Measurements from ENCODE around the gene ZBTB38. TPM values are rescaled to one million over a fixed set of nuclear protein-coding genes. Genes with fewer than 3 reads are reported as not detected.

The ZBTB38 gene, protein sequence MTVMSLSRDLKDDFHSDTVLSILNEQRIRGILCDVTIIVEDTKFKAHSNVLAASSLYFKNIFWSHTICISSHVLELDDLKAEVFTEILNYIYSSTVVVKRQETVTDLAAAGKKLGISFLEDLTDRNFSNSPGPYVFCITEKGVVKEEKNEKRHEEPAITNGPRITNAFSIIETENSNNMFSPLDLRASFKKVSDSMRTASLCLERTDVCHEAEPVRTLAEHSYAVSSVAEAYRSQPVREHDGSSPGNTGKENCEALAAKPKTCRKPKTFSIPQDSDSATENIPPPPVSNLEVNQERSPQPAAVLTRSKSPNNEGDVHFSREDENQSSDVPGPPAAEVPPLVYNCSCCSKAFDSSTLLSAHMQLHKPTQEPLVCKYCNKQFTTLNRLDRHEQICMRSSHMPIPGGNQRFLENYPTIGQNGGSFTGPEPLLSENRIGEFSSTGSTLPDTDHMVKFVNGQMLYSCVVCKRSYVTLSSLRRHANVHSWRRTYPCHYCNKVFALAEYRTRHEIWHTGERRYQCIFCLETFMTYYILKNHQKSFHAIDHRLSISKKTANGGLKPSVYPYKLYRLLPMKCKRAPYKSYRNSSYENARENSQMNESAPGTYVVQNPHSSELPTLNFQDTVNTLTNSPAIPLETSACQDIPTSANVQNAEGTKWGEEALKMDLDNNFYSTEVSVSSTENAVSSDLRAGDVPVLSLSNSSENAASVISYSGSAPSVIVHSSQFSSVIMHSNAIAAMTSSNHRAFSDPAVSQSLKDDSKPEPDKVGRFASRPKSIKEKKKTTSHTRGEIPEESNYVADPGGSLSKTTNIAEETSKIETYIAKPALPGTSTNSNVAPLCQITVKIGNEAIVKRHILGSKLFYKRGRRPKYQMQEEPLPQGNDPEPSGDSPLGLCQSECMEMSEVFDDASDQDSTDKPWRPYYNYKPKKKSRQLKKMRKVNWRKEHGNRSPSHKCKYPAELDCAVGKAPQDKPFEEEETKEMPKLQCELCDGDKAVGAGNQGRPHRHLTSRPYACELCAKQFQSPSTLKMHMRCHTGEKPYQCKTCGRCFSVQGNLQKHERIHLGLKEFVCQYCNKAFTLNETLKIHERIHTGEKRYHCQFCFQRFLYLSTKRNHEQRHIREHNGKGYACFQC (N-terminal part only)
- 89.6 TPM for total RNA-seq
- long read RNA-seq, transcript ZBTB38-201 (1 exons, 3,588 nt), result major isoform, 32 of 60 reads
- long read RNA-seq, transcript ZBTB38-211 (3 exons, 644 nt), result minor isoform, 6 of 60 reads
- long read RNA-seq, partial matches to known transcripts, result 1 of 60 reads
- long read RNA-seq, other reads (novel, unspliced or antisense), result 19 of 60 reads

DNA sequence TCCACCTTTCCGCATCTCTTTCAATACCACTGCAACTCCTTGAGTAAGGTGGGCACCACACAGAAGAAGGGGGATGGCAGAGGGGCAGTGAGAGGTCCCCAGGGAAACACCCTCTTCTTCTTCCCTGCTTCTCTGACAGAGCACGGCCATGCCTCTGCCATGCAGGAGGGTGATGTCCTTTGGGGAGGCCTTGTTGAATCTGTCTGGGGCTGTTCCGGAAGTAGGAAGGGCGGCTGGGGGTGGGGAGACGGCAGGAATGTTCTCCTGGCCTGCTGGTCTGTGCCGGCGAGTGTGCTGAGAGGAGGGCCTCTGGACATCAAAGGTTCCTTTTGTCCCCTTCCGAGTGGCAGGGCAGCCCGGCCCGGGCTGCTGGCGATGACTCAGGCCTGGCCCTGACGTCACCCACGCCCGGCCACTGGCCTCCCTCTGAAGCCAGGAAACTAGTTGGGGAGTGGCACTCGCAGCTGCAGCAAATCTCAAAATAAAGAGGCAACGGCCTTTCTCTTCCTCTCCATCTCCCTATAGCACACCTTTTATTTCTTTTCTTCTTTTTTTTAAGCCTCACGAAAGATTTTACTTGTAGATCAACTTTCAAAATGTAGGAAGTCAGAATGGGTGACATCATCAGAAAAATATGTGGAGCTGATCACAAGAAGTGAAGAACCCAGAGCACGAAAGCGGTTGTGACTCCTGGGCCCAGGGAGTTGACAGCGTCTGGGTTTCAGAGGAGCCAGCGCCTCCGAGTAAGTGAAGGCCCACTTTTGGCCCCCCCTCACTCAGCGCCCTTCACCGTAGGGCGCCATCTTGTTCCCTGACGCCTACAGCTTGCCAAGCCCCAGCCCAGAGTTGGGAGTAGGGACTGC lies at the start of gene ZBTB38:
Gene ZBTB38, plus strand, starts transcription at position 443 of the 863 bp plus-strand sequence. CDS start 73,885 bp downstream, outside the sequence.
- intact Hi-C loops (cut with DNase I), result loop anchor here (5.0 to 10.0 kb wide), 2 partner anchors 39 to 53 kb away; no protein-coding TSS in a partner anchor
- DNase-seq, result peak; percentile 93
- ATAC-seq (ENCODE audit: poor library complexity), result peak; percentile 90

DNA sequence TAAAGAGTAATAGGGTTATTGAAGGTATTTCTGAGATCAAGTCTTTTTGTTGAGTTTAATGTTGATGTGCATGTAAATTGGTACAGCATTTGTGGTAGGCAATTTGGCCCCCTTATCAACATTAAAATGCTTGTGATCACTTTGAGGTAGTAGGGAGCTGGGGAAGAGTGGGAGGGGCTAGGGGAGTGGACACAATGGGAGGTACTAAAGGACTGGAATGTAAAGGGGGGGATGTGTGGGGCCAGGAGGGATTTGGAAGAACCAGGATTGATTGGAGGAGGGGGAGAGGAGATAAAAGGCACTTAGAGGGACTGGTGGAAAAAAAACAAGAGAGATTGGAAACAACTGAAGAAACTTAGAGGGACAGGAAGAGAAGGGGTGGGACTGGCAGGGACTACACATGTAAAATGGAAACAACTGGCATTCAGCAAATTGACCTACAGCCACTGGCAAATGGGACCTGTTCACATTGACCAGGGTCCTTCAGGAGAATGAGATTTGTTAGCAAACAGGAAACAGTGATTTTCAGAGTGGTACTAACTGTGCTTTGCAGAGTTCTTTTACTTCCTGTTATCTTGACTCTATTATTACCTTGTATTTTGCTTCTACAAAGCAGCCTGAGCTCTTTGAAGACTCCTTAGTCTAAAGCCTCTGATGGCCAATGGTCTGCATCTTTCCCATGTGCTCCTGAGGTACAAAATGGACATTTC lies 47.8 kb upstream of the ZBTB38 start:
- DNase-seq (no peak), ATAC-seq (ENCODE audit: poor library complexity) (no peak)
- intact Hi-C loops (cut with DNase I), result no loop called here

DNA sequence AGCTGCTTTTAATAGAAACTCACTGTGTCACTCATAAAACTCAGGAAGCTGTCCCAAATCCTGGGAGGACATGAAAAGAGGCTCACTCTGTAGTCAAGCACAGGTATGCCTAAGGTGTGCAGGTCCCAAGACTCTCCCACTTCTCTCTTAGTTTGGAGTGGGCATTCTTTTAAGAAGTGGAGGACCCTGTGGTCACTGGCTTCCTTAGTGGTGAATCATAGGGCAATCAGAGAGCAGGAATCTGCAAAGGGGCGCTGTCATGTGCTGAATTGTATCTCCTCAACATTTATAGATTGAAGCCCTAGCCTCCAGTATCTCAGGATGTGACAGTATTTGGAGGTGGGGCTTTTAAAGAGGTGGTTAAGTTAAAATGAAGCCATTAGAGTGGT lies 47.2 kb upstream of the ZBTB38 start:
- ATAC-seq (ENCODE audit: poor library complexity) (no peak), DNase-seq (no peak)
- intact Hi-C loops (cut with DNase I), result no loop called here

GRCh38 chr3:141323936-141324704 lies 44.2 kb upstream of the ZBTB38 start:
- ATAC-seq (ENCODE audit: poor library complexity) (no peak), DNase-seq (no peak)
- intact Hi-C loops (cut with DNase I), result no loop called here

GRCh38 chr3:141326123-141326522 lies 42.2 kb upstream of the ZBTB38 start:
- DNase-seq, result no peak
- intact Hi-C loops (cut with DNase I), result no loop called here
- ATAC-seq (ENCODE audit: poor library complexity), result no peak

GRCh38 chr3:141326626-141327025 lies 41.7 kb upstream of the ZBTB38 start:
- no peak for ATAC-seq (ENCODE audit: poor library complexity)

GRCh38 chr3:141328286-141329166 lies 39.8 kb upstream of the ZBTB38 start:
- intact Hi-C loops (cut with DNase I), result no loop called here
- DNase-seq, result no peak

More at GRCh38 chr3:141326626-141327025, 41.7 kb upstream of the ZBTB38 start:
- intact Hi-C loops (cut with DNase I), result no loop called here
- no peak for DNase-seq

DNA sequence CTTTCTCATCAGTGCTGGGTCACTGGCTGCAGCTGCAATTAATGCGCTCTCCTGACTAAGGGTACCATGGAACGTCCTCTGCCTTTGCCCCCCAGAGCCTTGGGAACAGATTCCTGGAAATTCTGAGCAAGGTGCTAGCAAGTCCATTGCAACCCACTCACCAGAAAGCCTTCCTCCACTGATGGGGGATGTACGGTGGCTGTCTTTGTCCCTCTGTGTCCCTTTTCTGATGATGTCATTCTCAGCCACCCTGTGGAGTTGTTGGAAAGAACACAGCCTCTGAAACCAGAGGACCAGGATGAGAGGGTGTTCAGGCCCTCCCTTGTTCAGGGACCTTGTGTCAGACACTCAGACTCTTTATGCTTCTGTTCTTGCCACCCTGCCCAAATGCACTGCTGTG lies 38.1 kb upstream of the ZBTB38 start:
- ATAC-seq (ENCODE audit: poor library complexity) (no peak), DNase-seq (no peak)
- intact Hi-C loops (cut with DNase I), result no loop called here

More at GRCh38 chr3:141328286-141329166, 39.8 kb upstream of the ZBTB38 start:
- ATAC-seq (ENCODE audit: poor library complexity), result peak; percentile 53

- ATAC-seq (ENCODE audit: poor library complexity) (no peak), DNase-seq (no peak)
- intact Hi-C loops (cut with DNase I), result no loop called here
Measured at GRCh38 chr3:141330718-141331376, 37.5 kb upstream of the ZBTB38 start.

DNA sequence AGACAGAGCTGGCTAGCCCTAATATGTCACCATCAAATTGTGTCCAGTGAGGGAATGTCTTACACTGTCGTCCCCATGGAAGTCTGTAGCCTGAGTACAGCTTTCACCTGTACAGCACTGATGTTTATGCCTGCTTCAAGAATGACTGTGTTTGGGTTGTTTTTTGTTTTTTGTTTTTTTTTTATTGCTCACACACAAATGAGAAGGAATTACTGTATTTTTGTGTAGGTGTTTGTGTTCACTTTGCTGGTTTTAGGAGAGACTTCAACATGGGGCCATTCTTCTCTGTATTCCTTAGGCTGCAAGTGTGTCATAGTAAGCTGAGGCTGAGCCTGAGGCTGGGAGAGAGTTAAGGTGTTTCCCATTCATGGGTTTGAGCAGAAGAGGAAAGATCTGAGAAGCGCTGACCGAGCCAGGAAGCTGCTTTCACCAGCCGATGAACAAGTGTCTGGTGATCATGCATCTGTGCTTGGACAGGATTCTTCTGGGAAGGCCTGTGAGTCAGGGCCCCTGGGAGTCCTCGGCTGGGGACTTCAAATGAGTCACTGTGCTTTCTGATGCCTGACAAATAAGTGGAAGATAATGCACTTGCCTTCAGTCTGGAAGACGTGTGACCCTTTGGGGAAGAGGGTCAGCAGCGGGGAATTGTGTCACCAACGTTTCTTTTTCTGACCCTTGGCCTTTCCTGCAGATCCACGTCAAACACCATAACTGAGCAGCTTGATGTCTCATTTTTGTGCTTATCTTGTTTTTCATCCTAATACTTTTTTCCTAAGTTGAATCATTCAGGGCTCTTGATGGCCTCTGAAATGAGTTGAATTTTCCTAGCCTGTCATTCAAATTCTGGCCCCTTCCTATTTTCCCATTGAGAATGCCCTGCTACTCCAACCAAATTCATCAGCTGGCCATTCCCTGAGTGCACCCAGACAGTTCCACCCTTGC lies 36.7 kb upstream of the ZBTB38 start:
- peak; percentile 79 for DNase-seq
- intact Hi-C loops (cut with DNase I), result no loop called here
- ATAC-seq (ENCODE audit: poor library complexity), result peak; percentile 87

DNA sequence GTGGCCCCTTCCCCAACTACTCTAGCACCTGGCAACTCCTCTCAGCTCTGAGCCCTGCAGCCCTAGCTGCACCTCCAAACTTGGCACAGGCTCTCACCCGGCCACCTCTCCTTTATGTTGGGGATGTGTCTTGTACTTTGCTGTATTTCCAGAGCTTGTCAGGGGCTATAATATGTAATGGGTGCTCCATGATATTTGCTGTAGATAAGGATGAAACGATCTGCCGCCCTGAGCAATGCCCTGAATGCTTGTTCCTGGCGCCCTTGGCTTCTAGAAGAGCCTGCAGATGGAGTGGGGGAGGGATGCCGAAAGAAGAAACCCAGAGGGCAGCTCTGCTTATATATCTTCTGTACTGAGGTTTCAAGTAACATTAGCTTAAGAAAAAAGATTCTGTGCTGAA lies 35.9 kb upstream of the ZBTB38 start:
- intact Hi-C loops (cut with DNase I), result no loop called here

GRCh38 chr3:141333836-141334626 lies 34.3 kb upstream of the ZBTB38 start:
- intact Hi-C loops (cut with DNase I), result no loop called here
- no peak for ATAC-seq (ENCODE audit: poor library complexity)

More for the DNA sequence above, 35.9 kb upstream of the ZBTB38 start:
- DNase-seq (no peak), ATAC-seq (ENCODE audit: poor library complexity) (no peak)

DNA sequence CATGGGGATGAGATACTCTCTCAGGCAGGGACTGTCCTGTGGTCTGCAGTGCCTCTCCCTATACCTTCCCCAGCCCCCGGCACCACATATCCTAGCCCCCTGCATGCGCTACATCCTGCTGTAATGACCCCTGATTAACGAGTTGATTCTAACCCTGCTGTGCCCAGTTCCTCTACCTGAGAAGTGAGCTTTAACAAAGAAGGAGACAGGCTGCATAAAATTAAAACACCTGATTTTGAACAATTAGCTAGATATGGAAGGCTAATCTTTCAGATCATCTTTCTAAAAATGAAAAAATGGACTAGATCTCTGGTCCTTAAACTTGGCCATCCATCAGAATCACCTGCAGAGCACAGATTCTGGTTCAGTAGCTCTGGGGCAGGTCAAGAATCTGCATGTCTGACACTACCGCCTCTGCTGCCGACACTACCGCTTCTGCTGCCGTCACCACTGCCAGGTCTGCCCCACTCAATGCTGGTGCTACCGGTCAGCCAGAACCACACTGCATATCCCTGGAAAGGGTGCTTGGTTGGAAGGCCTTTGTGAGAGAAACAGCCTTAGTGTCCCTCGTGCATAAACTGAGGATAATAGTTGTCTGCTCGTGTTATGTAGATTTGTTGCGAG lies 33.6 kb upstream of the ZBTB38 start:
- ATAC-seq (ENCODE audit: poor library complexity) (no peak), DNase-seq (no peak)
- intact Hi-C loops (cut with DNase I), result no loop called here

More at GRCh38 chr3:141333836-141334626, 34.3 kb upstream of the ZBTB38 start:
- DNase-seq, result no peak
